ENCODE results near the gene UBR3. TPM values are rescaled to one million over a fixed set of nuclear protein-coding genes. Genes with fewer than 3 reads are reported as not detected.
"Not testable (repeated sequence)": the region's sequence is repeated elsewhere in the genome, so short reads cannot be mapped to it uniquely, and the experiment has no call there.

The UBR3 gene
- total RNA-seq, 1 donor from 2014 or later = 34.4 TPM

DNA sequence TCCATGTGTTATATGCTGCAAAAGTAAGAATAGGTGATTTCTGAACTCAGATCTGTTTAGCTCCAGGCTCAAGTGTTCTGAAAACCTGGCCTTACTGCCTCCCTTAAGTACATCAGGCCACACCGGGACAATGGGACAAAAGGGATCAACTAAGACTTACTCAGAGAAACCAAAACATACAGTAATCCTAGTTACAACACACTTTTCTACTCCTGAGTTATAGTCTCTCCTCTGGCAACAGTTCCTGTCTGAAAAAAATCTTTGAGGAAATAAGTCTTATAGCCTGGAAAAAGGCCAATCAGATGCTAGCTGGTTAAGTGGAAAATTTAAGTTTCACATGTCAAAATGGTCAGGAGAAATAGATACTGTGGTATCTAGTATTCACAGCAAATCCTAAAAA, 8.1 kb upstream of the UBR3 start:
- peaks cover 15% of the 10 kb centered on the region for H3K4me1 Mint-ChIP-seq (ENCODE audit: unreplicated experiment)
- TF ChIP-seq, protein P1, sequence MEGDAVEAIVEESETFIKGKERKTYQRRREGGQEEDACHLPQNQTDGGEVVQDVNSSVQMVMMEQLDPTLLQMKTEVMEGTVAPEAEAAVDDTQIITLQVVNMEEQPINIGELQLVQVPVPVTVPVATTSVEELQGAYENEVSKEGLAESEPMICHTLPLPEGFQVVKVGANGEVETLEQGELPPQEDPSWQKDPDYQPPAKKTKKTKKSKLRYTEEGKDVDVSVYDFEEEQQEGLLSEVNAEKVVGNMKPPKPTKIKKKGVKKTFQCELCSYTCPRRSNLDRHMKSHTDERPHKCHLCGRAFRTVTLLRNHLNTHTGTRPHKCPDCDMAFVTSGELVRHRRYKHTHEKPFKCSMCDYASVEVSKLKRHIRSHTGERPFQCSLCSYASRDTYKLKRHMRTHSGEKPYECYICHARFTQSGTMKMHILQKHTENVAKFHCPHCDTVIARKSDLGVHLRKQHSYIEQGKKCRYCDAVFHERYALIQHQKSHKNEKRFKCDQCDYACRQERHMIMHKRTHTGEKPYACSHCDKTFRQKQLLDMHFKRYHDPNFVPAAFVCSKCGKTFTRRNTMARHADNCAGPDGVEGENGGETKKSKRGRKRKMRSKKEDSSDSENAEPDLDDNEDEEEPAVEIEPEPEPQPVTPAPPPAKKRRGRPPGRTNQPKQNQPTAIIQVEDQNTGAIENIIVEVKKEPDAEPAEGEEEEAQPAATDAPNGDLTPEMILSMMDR (conservative IDR thresholded peaks at IDR 0.05) = no peak
- DNase-seq (ENCODE audit: extremely low spot score, unreplicated experiment) = no peak
- H3K27ac Mint-ChIP-seq = no peak overlapping the region
- H3K9me3 Mint-ChIP-seq = no peaks in the 10 kb centered on the region
- H3K36me3 Mint-ChIP-seq = peaks cover 37% of the 10 kb centered on the region
- no peaks in the 10 kb centered on the region for H3K27me3 Mint-ChIP-seq
- H3K4me3 Mint-ChIP-seq = no peak overlapping the region

DNA sequence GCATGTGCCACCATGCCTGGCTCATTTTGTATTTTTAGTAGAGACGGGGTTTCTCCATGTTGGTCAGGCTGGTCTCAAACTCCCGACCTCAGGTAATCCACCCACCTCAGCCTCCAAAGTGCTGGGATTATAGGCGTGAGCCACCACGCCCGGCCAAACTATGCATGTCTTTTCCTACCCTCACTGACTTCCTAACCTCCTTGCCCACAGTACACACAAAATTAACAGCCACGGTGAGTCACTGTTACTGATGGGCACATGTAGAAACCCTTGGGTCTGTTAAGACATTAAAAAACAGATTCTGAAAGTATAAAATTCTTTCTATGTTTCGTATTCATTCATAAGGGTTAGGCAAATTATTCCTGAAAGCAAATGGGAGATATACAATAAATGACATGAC, 7.2 kb upstream of the UBR3 start:
- peaks cover 20% of the 10 kb centered on the region for H3K4me1 Mint-ChIP-seq (ENCODE audit: unreplicated experiment)
- not testable (repeated sequence) for H3K27ac Mint-ChIP-seq; H3K4me3 Mint-ChIP-seq; DNase-seq (ENCODE audit: extremely low spot score, unreplicated experiment); H3K27me3 Mint-ChIP-seq; H3K9me3 Mint-ChIP-seq
- peaks cover 37% of the 10 kb centered on the region for H3K36me3 Mint-ChIP-seq

DNA sequence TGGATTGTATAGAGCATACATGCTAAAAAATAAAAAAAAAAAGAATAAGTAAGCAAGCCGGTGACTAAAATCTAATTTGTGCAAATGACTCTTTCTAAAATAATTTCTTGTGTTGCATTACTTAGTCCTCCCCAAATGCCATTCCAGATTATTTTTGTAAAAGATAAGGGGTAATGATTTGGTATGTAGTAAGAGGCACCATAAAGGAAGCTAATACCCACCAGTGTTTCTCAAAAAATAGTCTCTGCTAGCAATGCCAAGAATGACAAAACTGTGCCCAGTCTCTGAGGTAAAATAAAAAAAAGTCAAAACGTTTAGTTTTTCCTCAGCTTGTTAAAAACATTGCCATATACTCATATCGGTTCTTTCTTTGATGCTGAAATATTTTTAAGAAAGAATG, 5.2 kb upstream of the UBR3 start:
- H3K36me3 Mint-ChIP-seq = peaks cover 21% of the 10 kb centered on the region
- H3K4me1 Mint-ChIP-seq (ENCODE audit: unreplicated experiment) = peaks cover 25% of the 10 kb centered on the region
- TF ChIP-seq, protein P1 (conservative IDR thresholded peaks at IDR 0.05) = no peak
- H3K27ac Mint-ChIP-seq = no peak overlapping the region
- no peak overlapping the region for H3K4me3 Mint-ChIP-seq
- no peaks in the 10 kb centered on the region for H3K27me3 Mint-ChIP-seq
- no peak for DNase-seq (ENCODE audit: extremely low spot score, unreplicated experiment)
- H3K9me3 Mint-ChIP-seq = no peaks in the 10 kb centered on the region

DNA sequence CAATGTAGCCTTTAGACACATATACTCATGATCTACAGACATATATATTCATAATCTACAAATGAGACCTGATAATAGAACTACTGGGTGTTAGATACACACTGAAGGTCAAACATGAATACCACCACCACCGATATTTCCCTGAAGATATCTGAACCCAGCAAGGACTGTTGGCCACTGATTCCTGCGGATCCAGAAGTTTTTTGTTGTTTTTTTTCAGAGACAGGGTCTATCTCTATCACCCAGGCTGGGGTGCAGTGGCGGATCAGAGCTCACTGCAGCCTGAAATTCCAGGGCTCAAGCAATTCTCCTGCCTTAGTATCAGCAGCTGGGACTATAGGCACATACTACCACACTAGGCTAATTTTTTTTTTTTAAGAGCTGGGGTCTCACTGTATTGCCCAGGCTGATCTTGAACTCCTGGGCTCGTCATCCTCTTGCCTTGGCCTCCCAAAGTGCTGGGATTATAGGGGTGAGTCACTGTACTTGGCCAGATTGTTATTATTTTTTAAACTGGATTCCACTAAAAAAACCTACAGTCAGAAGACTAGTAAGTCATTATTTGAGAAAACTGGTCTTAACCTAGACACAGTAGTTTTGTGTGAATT, 4.4 kb upstream of the UBR3 start:
- H3K4me3 Mint-ChIP-seq = peak overlapping the region; percentile 76
- no peak for DNase-seq (ENCODE audit: extremely low spot score, unreplicated experiment)
- TF ChIP-seq, protein P1 (conservative IDR thresholded peaks at IDR 0.05) = no peak
- peaks cover 25% of the 10 kb centered on the region for H3K4me1 Mint-ChIP-seq (ENCODE audit: unreplicated experiment)
- H3K27ac Mint-ChIP-seq = no peak overlapping the region
- H3K36me3 Mint-ChIP-seq = peaks cover 14% of the 10 kb centered on the region
- no peaks in the 10 kb centered on the region for H3K27me3 Mint-ChIP-seq
- no peaks in the 10 kb centered on the region for H3K9me3 Mint-ChIP-seq

DNA sequence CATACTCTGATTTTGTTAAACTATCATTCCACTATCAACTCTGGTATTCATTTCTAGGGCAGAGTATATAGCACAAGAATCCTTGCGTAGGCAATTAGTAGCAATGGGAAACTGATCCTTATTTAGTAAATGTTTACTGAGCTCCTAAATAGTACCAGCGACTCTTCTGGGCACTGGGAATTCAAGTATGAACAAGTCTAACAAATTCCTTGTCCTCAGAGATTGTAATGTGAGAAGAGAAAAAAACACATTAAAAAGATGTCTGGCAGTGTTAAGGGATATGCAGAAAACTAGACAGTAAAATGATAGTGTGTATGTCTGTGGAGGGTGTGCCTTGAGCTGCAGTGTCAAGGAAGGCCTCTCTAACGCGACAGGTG, 3.3 kb upstream of the UBR3 start:
- Mint-ChIP-seq H3K36me3 (peaks cover 8% of the 10 kb centered on the region), H3K9me3 (no peaks in the 10 kb centered on the region), H3K4me1 (ENCODE audit: unreplicated experiment) (peaks cover 34% of the 10 kb centered on the region), H3K4me3 (peak overlapping the region; percentile 93), H3K27ac (peak overlapping the region; percentile 82), H3K27me3 (no peaks in the 10 kb centered on the region)
- no peak for DNase-seq (ENCODE audit: extremely low spot score, unreplicated experiment)
- TF ChIP-seq, protein P1 (conservative IDR thresholded peaks at IDR 0.05) = no peak

DNA sequence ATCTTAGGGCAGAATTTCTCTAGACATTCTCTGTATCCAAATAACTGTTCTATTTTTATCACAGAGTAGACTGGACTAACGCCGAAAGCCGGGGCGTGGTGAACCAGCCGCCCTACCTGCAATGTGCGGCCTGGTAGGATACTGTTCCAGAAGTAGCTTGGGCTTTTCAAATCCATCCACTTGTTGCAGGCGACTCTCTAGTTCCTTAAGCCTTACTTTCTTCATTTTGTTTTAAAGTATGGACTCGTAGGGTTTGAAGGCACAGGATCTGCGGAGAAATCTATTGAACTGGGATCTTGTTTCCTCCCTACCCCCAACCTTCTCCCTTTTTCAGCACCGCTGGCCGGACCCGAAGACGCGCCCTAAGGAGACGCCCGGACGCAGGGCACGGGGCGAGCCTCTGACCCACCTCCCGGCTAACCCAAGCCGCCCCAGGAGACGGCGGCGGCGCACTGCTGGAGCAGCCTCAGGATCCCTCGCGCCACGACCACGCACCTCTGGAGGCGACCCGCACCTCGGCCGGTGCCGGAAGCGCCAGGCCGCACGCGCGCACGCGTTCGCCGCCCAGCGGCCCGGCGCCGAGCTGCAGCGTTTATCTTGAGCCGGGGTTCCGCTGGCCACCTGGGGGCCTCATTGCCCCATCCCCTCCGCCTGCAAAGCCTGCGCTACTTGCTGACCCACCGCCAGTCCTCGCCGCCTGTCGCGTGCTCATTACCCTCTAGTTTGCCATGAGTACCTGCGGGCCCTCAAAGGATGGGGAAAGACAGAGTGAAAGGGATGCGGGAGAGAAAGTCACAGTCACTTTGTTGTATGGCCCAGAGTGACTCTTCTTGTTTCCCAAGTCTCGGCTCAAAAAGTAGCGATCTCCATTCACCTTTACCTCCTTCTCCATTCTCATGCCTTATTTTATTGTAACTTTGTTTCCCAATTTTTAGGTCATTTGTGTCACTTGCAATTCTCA, 2.6 kb upstream of the UBR3 start, which contains the start of gene METTL5:
METTL5 (minus strand) TSS at position 533 of the 961 bp plus-strand sequence; CDS start at position 225, 308 bp downstream.
- DNase-seq (ENCODE audit: extremely low spot score, unreplicated experiment) = peak; percentile 88
- Mint-ChIP-seq H3K27me3 (no peaks in the 10 kb centered on the region), H3K4me3 (peak within 1 kb of the TSS; percentile 93), H3K9me3 (no peaks in the 10 kb centered on the region), H3K36me3 (peaks cover 8% of the 10 kb centered on the region), H3K27ac (peak within 1 kb of the TSS; percentile 82), H3K4me1 (ENCODE audit: unreplicated experiment) (peaks cover 36% of the 10 kb centered on the region)
- TF ChIP-seq, protein P1 (conservative IDR thresholded peaks at IDR 0.05) = peak; percentile 94

All from type B pancreatic cell (in vitro differentiated cells).